ENCODE data around the gene FOXD4.
"Not testable (repeated sequence)": the region's sequence is repeated elsewhere in the genome, so short reads cannot be mapped to it uniquely, and the experiment has no call there.

FOXD4 gene

DNA sequence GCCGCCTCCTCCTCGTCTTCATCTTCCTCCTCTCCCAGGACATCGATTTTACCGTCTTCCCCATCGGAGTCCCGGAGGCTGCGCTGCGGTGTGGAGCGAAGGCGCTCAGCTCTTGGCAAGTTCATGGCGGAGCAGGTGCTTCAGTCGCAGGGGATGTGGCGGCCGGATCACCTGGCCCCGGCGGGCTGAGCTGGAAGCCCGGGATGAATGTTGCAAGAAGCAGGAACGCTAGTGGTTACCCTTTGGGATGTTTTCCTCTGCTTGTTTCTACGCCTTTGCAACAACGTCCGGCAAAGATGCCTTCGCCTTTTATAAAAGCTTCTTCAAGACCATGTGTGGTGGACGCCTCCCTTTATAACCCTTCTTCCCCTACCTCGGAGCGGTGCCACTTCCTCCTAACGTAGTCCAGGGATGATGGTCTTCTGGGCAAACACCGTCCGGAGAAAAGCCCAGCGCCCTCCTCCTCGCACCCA lies at the start of gene FOXD4:
Gene FOXD4, minus strand, starts transcription at position 423 of the 473 bp plus-strand sequence. Its CDS starts 298 bp downstream, at position 125.
- DNase-seq (ENCODE audit: low spot score) = peak; percentile 1

DNA sequence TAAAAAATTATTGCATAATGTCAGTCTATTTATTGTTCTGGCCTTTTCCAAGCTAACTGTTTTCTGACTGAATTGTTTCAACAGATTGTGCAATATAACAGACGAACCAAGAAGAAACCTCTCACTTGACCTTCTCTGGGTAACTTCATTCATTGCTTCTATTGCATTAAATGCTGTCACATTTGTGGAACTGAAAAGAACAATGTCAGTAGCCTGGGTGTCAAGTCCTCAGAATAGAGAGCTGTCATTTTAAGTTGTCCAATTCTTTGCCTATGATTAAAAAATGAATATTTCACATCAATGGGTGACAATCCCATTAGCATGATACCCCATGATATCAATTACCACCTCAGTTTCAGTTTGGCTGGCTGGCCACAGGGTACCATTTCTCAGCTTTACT lies 41.7 kb upstream of the FOXD4 start:
- DNase-seq (ENCODE audit: low spot score) = not testable (repeated sequence)

DNA sequence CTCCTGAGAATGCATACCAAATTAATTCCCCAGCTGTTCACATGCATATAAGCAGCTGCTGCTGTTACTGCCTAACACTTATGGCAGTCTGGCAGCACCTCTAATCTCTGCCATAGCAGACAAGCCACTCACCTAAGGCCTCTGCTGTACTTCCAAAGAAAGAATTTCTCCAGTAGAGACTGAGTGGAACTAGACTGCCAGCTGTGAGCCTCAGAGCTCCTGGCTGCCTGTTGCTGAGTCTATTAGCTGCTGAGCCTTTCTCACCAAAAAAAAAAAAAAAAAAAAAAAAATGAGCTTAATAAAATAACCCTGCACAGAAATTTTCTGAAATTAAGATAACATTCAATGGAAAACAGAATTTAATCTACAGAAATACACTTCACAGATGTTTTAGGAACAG lies 33.0 kb upstream of the FOXD4 start:
- not testable (repeated sequence) for DNase-seq (ENCODE audit: low spot score)

DNA sequence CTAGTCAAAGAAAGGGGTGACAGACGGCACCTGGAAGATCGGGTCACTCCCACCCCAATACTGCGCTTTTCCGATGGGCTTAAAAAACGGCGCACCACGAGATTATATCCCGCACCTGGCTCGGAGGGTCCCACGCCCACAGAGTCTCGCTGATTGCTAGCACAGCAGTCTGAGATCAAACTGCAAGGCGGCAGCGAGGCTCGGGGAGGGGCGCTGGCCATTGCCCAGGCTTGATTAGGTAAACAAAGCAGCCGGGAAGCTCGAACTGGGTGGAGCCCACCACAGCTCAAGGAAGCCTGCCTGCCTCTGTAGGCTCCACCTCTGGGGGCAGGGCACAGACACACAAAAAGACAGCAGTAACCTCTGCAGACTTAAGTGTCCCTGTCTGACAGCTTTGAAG lies 21.7 kb upstream of the FOXD4 start:
- not testable (repeated sequence) for DNase-seq (ENCODE audit: low spot score)

DNA sequence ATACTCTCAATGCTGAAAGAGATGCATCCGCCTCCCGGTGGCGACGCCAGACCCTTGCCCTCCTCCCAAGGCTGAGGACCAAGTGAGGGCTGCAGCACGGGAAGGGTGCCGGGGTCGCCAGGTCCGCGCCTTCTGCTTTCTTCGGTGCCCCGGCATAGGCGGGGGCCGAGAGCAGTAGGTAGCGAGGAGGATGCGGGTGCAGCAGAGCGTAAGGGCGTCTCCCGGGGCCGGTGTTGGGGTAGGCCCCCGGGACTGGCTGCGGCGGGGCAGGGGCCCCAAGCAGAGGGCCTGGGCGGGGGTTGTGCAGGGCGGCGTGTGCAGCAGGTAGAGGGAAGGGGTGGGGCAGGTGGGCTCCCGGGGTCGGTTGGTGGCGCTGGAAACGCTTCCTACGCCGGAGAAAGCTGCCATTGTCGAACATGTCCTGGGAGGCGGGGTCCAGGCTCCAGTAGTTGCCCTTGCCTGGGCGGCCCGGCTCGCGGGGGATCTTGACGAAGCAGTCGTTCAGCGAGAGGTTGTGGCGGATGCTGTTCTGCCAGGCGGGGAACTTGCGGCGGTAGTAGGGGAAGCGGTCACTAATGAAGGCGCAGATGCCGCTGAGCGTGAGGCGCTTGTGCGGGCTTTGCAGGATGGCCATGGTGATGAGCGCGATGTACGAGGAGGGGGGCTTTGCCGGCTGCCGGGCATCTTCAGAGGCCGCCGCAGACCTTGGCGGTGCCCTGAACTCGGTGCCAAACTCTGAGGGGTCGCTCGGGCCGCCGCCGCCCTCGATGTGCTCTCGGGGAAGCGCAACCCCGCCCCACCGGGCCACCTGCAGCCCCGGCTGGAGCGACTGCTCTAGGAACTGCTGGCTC lies 848 bp downstream of the FOXD4 start:
- not testable (repeated sequence) for DNase-seq (ENCODE audit: low spot score)

DNA sequence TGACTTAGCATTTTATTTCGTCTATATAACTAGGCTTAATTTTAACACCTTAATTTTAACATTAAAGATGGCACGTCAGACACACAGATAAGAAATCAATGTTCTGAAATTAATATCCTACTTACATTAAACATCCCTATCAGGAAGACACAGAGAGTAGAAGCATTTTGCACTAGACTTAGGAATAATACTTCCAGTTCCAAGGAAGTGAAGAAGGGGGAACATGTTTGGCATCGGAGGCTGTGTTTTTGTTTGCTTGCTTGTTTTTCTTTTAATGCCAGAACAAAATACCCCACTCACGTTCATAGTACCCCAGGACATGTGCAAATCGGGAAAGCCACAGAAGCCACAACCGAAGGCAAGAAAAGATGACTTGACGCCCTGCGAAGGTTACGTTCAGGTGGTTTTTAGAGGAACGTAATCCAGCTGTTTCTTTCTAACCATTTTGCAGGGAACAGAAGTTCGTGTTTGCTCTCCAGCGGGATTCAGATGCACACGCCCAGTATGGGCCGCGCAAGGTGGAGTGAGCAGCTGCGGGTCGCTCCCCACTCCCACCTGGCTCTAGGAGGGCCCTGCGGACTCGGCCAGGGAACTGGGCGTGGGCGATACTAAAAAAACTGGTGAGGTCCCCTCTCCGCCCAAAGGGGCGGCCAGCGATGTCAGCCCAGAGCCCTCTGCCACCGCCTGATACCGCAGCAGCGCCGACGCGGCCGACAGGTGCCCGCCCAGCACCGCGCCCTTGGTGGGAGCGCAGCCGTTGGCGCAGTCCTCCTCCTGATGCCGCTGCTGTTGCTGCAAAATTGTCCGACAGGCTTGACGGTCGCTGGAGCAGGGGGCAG lies 1.8 kb downstream of the FOXD4 start:
- not testable (repeated sequence) for DNase-seq (ENCODE audit: low spot score)

DNA sequence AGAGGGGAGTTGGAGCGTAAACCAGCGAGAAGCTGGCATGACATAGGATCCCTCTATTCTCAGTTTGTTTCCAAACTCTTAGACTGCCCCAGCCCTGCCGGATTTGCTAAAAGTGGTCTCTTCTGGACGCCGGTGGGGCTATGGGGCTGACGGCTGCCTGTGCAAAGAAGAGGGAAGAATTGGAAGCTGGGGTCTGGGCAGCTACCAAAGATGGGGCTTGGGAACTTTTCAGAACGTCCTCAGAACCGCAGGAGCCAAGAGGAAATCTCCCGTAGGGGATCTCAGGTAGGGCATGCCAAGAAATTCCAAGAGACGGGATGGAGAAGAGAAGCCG lies 3.1 kb downstream of the FOXD4 start:
- DNase-seq (ENCODE audit: low spot score) = peak; percentile 22

DNA sequence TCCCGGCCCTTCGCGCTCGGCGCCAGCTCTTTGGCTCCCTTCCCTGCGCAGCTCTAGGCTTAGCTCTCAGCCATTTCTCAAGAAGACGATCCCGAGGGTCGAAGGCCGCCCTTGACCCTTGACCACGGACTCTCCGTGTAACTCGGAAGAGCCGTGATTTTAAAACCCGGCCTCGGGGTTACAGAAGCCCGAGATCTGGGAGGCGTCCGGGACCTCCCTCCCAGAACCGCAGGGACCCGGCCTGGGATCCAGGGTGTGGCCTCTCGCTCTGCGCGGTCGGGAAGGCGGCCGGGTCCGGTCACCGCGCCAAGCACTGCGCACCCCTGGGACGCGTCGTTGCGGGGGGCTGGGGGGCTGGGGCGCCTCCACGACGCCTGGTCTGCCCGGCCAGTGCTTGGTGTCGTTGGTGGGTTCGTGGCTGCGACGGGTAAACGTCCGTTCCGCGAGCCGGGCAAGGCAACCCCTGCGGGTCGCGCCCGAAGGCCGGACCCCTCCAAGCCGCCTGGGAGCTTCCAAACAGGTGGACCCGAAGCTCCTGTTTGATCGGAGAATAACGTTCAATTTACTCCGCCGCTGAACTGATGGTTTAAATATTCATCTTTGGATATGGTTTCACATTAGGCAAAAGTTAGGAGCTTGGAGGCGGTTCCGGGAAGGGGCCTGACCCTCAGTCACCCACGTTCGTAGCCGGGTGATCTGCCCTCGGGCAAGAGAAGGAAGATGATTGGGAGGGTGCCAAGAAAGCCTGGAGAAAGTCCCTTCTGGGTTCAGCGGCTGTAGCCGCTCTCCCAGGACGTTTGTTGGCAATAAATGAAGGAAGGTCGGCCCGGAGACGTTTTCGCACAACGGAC lies 3.7 kb downstream of the FOXD4 start:
- DNase-seq (ENCODE audit: low spot score) = peak; percentile 22

DNA sequence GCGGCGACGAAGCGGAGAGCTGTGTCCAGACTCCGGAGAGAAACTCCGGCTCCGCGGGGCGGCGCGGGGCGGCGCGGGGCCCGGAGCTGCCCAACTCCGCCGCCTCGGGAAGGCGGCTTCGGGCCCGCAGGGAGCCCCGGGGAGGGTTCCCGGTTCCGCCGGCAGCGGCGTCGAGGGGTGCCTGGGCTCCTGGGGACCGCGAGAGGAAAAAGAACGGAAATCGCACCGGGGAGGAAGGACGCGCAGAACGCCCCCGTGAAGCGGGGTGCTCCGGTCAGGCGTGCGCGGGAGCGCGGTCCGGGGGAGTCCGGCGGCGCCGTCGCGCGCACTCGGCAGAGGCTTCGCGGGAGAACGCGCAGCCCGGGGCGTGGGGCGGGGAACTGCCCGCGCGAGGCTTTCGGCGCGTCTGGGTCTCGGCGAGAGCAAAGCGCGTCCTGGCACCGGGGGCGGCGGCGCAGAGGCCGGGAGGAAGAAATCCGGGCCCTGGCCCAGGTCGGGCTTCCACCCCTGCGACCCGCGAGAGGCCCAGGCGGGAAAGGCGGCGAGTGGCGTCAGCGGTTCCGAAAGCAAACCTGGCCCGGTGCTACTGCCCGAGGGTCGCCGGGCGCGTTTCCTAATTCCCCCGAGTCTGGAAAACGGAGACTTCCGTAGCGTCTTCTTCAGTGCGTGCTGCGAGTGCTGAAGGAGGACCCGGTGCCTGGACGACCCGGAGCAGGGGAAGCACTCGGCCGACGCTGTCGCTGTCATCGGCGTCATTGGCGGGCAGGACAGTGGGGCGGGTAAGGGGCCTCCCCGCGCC lies 4.5 kb downstream of the FOXD4 start:
- peak; percentile 69 for DNase-seq (ENCODE audit: low spot score)

DNA sequence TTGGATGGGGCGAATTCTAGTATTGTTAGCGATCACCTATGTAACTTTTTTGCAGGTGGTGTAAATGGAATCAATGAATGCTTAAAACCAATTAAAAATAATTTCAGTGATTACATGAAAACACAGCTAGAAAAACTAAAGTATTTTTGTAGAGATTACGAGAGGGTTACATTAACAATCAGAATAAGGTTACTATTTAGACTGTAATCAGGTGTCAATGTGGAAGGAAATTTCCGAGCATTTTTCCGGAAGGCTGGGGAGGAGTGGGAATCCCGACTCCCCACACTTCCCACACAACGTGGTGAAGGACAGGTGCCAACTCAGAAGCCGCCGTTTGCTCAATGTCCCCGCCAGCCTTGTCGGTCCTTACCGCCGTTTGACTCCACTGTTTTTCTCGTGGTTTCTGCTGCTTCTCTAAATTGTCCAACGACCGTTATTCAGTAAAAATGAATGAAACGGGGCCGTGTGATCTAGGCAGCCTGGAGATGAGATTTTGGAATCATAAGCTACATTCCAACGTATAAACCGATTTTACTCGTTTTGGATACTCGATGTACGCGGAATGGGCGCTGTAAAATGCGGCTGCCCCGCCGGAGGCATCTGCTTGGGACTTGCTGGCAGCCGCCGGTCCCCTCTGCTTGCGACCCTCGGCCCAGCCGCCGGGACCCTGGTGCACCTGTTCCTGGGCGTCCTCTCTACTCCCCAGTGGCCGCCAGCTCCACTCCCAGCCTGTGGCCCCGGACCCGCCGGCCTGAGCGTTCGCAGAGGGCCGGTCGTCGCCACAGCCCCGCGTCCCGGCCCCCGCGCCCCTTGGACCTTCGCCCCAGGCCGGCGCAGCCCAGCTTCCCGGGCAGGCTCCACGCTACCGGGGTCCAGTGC lies 5.4 kb downstream of the FOXD4 start:
- DNase-seq (ENCODE audit: low spot score) = peak; percentile 2

DNA sequence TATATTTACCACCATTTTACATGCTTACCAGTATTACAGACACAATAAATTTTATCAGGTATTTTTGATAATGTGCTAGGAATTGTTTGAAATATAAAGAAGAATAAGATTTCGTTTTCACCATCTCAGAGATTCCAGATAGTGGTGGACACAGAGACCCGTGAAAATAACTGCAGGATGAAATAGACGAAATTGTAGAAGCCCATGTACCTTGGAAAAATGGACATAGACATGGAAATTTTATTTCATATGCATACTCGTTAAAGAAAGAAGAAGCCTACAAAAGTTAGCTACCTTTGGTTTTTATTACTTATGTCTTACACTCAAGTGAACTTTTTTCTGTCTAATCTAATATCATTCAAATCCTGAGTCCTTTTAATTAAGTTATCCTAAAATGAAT lies 7.5 kb downstream of the FOXD4 start:
- not testable (repeated sequence) for DNase-seq (ENCODE audit: low spot score)

DNA sequence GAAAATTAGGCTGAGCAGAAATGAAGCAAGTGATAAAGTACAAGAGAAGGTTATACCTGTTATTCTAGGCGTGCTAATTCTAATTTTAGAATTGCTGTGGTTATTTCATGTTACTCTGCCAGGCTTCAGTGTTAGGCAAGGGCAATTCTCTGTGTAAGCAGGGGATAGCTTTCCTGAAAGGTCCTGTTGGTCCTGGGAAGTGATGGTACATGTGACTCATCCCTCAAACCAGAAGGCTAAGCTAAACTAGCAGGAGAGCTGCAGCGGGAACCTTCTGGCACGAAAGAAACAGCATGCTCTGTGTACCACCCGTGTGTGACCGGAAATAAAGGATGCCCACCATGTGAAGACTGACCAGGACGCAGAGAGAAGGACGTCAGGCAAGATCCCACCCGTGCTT lies 8.7 kb downstream of the FOXD4 start:
- DNase-seq (ENCODE audit: low spot score) = not testable (repeated sequence)

DNA sequence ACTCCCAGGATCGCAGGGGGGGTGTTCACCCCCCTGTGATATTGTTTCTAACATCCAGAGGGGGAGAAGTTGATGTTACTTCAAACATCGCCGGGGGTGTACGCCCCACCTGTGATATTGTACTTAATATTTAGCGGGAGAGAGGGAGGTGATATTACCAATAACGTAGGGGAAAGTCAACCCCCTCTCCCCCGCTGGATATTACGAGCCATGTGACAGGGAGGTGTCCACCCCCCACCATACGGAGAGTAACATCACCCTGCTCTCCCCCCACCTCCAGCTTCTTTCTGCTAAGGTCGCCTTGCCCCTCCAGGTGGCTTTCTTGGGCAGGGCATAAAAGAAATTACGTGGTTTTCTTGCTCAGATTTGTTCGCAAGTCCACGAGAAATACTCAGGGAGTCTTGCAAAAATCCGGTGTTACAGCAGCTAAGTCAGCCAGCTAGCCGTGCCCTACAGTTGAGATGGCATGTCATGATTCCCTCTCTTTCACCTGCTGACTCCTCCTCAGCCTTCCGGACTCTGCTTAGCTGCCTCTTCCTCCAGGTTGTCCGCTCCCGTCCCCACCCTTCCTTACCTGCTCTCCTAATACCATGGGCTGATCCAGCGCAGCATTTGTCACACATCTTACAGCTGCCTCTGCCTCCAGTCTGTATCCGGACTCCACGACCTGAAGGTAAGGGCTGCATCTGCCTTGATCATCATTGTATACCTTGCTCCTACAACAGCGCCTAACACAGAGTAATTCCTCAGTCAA lies 9.3 kb downstream of the FOXD4 start:
- not testable (repeated sequence) for DNase-seq (ENCODE audit: low spot score)

DNA sequence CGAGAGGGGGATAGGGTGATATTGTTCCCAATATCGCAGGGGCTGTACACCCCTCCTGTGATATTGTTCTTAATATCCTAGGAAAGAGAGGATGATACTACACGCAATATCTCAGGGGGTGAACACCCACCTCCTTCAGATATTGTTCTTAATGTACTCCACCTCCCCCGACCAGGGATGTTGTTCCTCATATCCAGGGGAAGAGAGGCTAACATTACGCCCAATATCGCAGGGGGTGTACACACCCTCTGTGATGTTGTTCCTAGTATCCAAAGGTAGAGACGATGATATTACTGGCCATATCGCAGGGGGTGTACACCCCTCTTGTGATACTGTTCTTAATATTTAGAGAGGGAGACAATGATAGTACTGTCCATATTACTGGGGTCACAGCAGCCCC lies 12.2 kb downstream of the FOXD4 start:
- DNase-seq (ENCODE audit: low spot score) = not testable (repeated sequence)

DNA sequence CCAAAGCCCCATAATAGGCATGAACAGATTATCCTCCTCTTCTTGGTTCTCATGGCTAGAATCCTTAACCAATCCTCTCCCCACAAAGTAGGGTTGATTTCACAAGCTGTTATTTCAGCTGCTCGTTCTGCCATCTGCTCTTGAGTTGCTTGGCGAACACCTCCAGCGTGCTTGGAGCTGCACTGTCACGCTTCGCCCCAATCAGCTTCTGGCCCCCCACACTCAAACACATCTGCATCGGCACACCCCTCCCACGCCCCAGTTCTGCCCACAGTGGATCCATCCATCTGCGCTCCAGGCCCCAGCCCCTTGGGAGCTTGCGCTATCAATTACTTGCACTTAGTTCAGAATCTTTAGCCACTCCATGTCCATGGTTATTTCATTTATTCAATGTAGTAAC lies 17.8 kb downstream of the FOXD4 start:
- not testable (repeated sequence) for DNase-seq (ENCODE audit: low spot score)

DNA sequence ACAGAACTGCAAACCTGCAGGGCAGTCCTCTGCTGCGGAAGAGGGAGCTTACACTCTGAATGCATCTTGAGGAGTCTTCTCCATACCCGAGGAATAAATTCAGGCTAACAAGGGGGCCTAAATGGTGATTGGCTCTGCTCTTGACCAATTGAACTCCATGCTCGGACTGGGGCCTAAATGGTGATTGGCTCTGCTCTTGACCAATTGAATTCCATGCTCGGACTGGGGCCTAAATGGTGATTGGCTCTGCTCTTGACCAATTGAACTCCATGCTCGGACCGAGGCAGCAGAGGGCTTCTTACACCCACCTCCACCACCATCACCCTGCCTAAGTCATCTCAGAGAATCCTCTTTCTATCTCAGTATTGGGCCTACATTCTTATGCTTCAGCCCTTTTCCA lies 18.4 kb downstream of the FOXD4 start:
- DNase-seq (ENCODE audit: low spot score) = not testable (repeated sequence)

DNA sequence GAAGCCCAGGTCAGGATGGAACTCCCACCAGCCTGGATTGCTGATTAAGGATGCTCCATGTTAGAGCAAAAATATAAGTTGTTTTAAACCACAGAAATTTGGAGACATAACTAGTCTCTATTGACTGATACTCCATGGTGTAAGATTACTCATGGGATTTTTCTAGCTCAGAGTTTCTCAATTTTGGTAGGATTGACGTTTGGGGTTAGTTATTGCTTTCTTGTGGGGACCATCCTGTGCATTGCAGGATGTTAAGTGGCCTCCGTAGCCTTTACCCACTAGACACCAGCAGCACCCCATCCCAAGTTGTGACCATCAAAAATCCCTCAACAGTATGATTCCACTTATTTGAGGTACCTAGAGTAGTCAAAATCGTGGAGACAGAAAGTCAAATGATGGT lies 19.4 kb downstream of the FOXD4 start:
- DNase-seq (ENCODE audit: low spot score) = not testable (repeated sequence)

DNA sequence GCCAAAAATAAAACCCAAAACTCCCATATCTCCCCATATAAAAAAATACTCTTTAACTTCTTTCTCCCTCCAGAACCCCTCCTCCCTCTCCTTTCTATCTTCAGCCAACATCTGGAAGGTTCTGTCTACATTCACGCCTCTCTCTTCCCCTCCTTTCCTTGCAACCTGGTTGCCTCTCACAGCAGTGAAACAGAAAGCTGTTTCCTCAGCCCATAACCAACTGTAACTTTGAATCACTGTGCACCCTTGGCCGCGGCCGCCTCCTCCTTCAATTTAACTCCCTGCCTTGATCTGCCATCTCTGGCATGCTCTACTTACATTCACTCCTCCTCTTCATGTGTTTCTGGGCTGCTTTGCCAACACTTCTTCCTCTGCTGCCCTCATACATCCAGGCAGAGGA lies 23.2 kb downstream of the FOXD4 start:
- DNase-seq (ENCODE audit: low spot score) = not testable (repeated sequence)

DNA sequence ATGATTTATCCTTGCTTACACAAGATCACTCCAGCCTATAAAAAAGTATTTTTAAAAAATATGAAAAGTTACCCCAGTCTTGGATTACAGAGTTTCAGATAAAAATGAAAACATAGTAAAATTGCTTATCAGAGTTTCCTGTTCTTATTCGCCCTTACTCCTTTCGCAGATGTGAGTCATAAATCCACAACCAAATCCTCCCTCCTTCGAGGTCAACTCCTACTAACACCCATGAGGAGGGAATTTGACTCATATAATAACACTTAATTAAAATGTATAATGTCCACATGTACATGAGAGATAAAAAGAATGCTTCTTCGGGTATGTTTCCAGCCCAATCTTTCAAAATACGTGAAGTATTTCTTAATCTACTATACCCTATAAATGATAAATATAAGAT lies 23.9 kb downstream of the FOXD4 start:
- not testable (repeated sequence) for DNase-seq (ENCODE audit: low spot score)
